ENCODE data around the gene MRLN.
"Not testable (repeated sequence)": the region's sequence is repeated elsewhere in the genome, so short reads cannot be mapped to it uniquely, and the experiment has no call there.

GRCh38 chr10:59732849-59733248, 20.4 kb downstream of the MRLN start:
- not testable (repeated sequence) for TF ChIP-seq CTCF (conservative IDR thresholded peaks at IDR 0.05 in 1 of 2, IDR thresholded peaks at IDR 0.05 in 1 of 2; ENCODE audit: extremely low read depth in 1 of 2, insufficient read depth in 1 of 2, low read depth in 1 of 2, low read length in 2 of 2); EZH2 (IDR thresholded peaks at IDR 0.05; ENCODE audit: borderline replicate concordance, low read length)
